DMS114 treated with DMSO at 0.1 percent for 48 hours (cell line): ENCODE measurements around the gene SORCS2.

Experiments used
- DNase-seq: peaks from one replicate; lab custom pipeline; 2025; ENCODE audit not compliant: unreplicated experiment; lab: John Stamatoyannopoulos, UW

SORCS2 gene

DNA sequence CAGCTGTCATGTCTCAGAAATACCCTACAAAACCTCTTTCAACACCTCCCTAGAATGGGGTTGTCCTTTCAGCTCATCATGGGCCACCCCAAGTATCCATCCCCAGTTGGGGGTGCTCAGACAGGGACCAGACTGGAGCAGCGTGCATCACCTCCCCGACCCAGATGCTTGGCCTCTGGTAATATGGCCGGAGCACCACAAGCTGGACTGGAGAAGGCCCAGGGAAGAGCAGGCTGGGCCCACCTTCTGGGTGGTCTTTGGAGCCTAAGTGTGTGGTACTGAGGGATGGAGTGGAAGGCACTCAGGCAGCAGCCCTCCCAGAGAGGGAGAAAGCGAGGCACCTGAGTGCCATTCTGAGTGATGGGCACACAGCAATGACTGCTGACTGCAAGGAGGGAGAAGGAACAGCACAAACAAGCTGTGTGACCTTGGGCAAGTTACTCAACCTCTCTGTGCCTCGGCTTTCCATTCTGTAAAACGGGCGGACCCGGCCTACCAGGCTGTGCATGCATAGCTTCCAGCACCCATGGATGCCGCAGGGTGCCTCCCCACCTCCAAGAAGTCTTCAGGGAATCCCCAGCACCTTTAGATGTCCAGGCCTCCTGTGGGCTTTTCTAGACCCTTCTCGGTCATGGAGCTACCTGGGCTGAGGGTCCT is 519.1 kb downstream of the SORCS2 start:
- DNase-seq, result no peak

DNA sequence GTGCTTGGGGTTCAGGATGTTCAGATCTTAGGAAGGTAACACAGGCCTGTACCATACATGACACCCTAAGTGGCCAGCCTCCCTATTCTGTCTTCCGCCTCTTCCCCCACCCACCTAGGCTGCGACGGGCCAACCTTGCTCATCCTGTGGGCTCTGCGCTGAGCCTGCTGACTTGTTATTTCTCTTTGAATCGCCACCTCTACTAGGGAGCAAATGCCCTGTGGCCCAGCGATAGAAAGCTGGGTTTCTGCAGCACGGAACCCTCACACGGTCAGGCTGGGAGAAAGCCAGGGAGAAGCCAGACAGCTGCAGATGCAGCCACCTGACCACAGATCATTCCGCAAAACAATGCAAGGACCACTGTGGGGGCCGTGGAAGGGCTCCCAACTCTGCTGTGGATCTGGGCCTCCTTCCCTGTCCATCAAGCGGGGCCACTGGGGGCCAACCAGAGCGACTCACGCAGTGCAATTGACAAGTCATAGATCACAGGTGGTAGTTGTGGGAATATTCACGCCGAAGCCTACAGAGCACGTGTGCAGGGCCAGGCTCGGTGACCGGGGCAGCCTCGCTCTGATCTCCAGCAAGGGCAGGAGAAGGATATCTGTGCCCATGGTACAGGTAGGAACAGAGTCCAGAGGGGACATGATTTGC is 519.8 kb downstream of the SORCS2 start:
- no peak for DNase-seq

DNA sequence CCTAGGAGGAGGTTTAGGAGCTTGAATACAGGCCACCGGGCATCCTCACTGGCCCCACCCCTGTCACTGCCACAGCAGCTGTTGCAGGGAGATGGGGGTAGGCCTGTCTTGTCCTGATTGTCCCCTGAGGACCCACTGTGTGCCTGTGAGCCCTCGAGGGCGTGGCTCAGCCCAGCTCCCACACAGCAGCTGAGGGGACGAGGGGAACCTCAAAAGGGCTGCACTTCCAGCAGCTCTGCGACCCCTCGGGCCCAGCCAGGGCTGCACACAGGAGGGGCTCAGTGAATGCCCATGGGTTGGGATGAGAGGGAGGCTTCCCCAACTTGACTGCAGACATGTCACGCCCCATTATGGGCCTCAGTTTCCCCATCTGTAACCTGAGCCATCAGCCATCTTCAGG is 521.4 kb downstream of the SORCS2 start:
- no peak for DNase-seq

DNA sequence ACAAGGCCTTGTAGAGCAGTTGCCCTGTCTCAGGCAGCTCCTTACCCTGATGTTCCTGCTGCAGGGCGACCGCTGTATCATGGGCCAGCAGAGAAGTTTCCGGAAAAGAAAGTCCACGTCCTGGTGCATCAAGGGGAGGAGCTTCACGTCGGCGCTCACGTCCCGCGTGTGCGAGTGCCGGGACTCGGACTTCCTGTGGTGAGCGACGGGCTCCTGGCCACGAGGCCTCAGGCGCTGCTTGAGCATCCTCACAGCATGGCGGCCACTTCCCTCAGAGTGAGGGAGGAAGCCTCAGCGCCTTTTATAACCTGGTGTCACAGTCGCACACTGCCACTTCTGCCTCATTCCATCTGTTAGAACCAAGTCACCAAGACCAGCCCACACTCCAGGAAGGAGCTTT is 521.8 kb downstream of the SORCS2 start:
- no peak for DNase-seq

DNA sequence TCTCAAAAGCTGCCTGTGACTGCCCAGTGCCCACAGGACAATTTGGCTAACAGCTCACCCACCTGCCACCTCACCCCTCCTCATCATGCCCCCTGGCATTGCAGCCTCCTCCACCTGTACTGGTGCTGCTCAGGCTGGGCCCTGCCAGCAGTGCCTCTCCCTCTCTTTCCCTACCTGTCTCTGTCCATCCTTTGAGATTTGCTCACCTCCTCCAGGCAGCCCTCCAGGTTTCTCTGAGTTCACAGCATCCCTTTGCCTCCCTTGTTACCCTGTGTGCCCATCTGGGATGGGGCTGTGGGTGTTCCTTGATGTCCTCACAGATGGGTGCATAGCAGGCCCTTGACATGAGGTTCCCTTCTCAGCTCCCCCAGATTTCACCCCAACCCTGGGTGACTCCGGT is 522.4 kb downstream of the SORCS2 start:
- DNase-seq, result no peak

DNA sequence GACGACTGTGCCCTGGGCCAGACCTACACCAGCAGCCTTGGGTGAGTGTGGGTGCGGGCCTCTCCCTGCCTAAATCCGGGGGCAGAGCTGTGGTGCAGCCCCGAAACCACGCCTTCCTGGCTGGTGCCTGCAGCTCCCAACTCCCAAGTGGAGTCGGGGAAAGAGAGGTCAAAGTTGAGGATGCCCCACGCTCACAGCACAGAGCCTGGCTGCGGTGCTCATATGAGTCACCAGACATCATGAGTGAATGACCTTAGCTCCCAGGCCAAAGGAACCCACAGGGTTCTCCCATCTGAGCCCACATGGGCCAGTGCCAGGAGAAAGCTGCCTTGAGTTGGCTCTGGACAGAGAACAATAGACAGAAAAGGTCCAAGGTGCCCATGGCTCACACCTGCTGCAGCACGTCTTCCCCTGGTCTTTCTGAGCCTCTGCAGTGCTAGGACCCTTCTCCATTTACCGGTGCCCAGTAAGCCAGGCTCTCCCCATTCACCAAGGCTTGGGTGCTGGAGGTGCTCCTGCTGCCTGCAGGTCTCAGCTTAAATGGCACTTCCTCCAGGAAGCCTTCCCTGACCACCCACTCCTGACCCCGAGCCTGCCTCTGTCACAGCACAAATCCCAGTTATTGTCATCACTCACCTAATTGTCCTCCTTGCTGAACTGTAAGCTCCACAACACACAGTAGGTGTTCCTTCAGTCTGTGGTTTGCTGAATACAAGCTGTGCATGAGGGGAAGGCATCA is 523.1 kb downstream of the SORCS2 start:
- no peak for DNase-seq

DNA sequence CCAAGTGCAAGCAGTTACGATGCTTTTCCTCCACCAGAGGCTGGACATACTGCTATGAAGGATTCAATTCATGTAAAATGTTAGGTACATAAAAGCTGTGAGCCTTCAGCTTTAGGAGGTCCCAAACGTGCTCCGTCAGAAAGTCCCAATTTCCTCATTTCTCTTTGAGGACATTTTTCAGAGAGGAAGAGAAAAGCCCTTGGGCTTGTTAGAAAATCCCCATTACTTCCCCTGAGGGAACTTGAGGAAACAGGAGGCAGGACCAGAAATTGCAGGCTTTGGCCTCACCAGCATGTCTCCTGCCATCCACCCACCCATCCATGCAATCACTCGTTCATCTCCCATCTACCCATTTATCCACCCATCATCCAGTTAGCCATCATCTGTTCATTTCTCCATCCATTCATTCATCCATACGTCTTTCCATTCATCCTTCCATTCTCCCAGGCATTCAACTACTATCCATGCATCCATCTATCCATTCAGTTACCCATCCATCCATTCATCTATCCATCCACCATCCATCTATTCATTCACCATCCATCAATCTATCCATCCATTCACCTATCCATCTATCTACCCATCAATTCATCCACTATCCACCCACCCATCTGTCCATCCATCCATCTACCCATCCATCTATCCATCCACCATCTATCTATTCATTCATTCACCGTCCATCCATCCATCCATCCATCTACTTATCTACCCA is 523.8 kb downstream of the SORCS2 start:
- no peak for DNase-seq

DNA sequence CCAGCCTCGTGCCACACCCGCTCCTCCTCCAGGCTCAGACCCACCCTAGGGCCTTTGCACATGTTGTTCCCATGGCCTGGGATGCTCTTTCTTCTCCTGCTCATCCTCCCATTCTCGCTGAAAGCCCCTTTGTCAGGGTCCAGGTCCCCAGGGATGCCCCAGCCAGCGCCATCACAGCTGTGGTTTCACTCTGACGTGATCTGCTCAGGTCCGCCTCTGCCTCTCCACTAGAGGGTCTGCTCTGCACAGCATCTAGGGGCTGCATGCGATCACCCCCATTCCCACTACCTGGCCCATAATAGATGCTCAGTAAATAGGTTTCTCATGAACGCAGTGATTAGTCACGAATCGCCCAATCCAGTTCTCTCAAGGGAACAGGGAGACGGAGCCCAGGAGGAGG is 524.8 kb downstream of the SORCS2 start:
- no peak for DNase-seq

DNA sequence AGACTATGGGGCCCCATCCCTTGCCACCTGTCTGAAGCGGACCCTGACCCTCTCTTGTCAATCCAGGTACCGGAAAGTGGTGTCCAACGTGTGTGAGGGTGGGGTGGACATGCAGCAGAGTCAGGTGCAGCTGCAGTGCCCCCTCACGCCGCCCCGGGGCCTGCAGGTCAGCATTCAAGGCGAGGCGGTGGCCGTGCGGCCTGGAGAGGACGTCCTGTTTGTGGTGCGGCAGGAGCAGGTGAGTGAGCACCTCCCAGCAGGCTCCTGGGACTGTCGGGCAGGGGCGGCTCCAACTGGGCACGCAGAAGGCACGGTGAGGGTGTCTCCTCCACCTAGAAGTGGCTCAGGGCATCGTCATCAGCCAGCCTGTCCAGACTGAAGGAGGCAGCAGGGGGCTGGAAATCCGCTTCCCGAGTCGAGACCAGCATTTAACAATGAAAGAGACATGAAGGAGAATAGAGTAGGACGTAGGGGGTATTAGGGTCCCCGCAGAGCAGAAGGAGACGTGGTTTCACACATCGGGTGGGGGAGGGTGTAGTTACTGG is 525.7 kb downstream of the SORCS2 start:
- no peak for DNase-seq

DNA sequence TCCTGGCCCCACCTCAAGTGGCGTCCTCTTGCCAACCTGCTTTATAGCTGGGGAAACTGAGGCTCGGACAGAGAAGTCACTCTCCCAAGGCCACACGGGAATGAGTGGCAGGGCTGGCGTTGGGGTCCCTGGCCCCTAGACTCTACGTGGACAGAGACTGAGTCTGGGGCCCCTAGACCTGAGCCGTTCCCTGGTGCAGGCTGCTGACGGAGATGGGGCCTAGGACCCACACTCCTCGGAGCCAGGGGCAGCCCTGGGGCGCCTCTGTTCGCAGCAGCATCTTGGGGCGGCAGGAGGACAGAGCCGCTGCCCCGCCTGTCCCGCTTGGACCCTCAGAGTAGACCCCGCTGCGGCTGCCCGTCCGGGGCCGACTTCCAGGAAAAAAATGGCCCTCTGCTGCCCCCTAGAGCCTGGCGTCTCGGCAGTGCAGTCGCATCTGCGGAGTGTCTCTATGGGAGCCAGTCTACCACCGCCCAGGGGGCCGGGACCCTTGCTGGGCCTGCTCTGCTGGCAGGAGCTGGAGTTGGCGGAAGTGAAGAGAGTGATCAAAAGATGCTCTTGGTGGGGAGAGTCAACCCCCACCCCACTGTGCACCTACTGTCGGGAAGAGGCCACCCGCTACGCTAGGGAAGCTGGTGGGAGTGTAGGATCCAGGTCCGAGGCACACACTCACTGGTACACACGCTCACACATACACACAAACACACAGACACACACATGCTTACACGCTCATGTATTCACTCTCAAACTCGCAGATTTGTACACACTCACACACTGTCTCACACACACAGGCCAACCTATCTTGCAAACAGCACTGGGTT is 527.2 kb downstream of the SORCS2 start:
- DNase-seq, result peak; percentile 37

DNA sequence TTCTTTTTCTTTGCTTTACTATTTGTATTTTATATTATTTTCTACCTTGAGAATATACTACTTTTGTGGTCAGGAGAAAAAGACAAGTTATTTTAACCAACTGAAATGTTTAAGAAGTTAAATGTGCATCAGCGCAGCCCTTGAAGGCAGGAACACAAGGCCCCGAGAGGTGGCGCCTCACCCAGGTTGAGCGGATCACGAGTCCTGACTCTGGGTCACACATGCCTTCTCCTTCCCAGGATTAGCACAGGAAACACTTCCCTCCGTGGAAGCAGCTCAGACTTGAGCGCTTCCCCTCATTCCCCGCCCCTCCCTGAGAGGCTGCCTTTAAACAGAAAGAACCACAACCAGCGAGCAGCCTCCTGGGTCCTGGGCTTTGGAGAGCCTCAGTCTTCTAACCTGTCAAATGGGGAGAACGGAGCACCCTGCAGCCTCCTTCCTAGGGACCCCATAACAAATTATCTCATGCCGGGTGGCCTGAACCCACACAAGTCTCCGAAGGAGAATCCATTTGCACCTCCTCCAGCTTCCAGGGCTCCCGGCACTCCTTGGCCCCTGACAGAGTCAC is 529.7 kb downstream of the SORCS2 start:
- no peak for DNase-seq

DNA sequence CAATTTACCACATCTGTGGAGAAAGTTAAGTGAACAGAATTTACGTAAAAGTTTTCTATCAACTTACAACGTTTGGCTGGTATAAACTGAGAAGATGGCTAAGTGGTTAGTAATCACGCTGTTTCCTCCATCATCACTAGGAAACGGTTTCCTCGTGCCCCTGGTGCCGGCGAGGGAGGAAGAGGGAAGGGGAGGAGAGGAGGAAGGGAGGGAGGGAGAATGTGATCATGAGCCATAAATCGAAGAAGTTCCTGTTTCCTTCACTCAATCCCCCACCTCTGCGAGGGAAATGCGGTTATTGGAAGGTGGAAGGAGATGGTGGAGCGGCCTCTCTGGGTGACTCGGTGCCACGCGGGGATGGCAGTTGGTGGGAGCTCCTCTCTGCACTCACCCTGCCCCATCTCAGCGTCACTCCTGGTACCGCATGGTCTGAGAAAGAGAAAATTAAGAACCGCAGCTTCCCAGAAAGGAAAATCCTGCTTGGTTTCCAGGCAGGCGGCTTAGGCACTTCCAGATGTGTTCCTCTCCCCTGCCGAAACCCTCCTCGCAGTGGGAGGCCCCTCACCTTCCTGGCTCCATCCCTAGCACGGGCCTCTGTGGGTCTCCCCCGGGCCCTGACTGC is 530.5 kb downstream of the SORCS2 start:
- no peak for DNase-seq

DNA sequence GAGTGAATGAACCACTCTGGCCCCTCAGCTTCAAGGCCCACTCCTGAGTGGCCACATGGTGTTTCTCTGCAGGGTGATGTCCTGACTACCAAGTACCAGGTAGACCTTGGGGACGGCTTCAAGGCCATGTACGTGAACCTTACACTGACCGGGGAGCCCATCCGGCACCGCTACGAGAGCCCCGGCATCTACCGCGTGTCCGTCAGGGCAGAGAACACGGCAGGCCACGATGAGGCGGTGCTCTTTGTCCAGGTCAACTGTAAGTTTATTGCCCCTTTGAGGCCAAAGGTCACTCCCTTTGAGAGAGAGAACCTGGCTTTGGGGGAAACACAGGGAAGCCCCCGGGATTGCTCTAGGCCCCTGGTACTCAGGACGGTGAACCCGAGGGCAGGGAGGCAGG is 531.3 kb downstream of the SORCS2 start:
- DNase-seq, result no peak

DNA sequence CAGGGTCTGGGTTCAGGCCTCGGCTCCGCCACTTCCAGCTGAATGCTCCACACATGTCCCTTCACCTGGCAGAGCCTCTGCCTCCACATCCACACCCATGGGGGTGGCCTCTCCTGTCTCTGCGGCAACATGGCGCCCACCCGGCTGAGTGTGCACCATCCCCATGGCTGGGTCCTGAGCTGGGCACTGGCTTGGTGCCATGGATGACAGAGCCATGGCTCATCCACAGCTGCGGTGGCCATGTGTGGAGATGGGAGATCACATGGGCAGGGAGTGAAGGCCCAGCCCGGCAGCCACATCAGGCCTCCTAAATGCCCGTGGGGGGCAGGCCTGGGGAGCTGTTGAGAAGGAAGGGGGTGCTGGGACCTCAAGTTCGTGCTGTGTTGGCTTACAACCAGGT is 533.6 kb downstream of the SORCS2 start:
- no peak for DNase-seq

DNA sequence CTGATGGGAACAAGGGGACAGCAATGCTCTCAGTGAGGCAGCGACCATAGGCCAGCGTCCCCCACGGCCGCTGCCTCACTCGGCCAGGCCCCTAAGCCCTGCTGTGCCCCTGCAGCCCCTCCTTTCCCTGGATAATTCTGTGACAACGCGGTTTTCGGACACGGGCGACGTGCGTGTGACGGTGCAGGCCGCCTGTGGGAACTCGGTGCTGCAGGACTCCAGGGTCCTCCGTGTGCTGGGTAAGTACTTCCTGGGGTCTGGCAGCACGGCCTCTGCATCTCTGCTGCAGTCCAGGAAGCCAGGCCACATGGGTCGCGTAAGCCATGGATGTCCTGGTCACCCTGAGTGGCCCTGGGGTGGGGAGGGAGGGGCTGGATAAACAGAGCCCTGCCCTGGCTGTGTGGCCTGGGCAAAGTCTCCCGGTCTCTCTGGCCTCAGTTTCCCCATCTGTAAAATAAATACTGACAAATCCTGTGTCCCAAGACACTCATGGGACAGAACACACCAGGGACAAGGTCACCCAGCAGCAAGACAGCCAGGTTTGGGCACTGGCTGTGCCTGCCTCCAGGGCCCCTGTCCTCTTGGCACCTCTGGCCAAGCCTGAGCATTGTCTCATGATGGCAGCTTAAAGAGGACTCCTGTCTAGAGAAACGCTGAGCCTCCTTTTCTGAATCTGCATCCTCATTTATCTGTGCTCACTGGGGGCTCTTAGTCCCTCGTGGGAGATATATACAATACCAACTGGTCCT is 534.5 kb downstream of the SORCS2 start:
- DNase-seq, result no peak

DNA sequence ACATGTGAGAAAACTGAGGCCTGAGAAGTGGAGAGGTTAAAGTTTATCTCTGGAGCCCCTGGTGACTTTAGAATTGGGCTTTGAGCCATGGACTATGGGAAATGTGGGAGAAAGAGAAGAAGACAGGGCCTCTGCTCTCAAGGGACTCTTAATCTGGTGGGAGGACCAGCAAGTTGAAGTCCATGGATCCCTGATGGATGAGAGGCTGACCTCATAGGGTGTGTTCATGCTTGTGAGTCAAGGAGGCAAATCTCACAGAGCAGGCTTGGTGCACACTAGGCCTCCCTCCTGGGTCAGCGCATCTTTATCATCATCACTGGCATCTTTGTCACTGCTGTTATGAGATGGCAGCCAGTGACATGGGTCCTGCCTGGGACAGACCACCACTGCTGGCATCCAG is 535.4 kb downstream of the SORCS2 start:
- no peak for DNase-seq

DNA sequence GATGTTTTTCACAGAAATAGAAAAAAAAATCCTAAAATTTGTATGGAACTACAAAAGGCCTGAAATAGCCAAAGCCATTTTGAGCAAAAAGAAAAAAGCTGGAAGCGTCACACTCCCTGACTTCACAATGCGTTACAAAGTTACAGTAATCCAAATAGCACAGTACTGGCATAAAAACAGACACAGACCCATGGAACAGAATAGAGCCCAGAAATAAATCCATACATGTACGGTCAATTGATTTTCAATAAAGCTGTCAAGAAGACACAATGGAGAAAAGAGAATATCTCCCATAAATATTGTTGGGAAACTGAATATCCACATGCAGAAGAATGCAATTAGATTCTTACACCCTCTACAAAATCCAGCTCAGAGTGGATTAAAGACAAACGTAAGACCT is 539.1 kb downstream of the SORCS2 start:
- DNase-seq, result no peak

DNA sequence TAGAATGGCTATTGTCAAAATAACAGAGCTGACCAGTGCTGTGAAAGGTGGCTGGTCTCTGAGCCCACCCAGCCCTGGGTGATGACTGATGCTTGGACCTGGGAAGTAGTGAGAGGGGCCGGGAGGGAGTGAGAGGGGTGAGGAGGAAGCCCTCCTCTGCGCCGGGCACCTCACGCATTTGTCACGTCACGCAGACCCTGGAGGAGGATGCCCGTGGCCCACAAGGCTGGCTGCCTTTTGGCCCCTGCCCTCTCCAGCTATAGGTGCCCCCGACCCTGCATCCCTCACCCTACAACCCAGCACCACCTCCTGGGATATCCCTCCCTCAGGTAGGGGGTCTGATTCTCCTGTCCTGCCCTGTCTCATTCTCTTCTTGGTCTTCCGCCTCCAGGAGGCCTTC is 539.9 kb downstream of the SORCS2 start:
- DNase-seq, result no peak

DNA sequence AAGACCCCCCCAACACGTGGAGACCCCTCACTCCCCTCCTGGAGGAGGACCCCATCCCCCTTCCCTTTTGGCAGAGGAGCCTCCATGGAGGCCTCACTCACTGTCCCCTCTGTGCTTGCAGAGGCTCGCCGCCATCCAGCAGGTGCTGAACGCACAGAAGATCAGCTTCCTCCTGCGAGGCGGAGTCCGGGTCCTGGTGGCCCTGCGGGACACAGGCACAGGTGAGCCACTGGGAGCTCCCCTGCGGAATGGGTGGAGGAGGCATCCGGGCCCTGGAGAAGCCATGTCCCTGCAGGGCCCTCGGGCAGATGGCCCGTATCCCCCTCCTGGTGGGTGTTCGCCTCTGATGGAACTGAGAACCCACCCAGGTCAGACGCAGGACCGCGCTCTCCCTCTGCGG is 540.9 kb downstream of the SORCS2 start:
- no peak for DNase-seq
